Hepatocyte (in vitro differentiated cells): ENCODE measurements around the gene HIBADH.

Experiments used
- EZH2 ChIP-seq: fragments of 200-600 bp; sonication (generic); IDR thresholded peaks from 2 replicates; pipeline ENCODE4 v1.6.1; 2016; ENCODE audit warnings: antibody characterized with exemption, mild to moderate bottlenecking, borderline replicate concordance
- TF ChIP-seq, protein P1 (sequence below): fragments of 200-600 bp; sonication (generic); IDR thresholded peaks from 2 replicates; pipeline ENCODE4 v1.5.1; 2016; ENCODE audit warnings: antibody characterized with exemption, mild to moderate bottlenecking; ENCODE audit not compliant: poor library complexity

GRCh38 chr7:27688056-27688455, 25.4 kb upstream of the HIBADH start:
- TF ChIP-seq, protein P1, sequence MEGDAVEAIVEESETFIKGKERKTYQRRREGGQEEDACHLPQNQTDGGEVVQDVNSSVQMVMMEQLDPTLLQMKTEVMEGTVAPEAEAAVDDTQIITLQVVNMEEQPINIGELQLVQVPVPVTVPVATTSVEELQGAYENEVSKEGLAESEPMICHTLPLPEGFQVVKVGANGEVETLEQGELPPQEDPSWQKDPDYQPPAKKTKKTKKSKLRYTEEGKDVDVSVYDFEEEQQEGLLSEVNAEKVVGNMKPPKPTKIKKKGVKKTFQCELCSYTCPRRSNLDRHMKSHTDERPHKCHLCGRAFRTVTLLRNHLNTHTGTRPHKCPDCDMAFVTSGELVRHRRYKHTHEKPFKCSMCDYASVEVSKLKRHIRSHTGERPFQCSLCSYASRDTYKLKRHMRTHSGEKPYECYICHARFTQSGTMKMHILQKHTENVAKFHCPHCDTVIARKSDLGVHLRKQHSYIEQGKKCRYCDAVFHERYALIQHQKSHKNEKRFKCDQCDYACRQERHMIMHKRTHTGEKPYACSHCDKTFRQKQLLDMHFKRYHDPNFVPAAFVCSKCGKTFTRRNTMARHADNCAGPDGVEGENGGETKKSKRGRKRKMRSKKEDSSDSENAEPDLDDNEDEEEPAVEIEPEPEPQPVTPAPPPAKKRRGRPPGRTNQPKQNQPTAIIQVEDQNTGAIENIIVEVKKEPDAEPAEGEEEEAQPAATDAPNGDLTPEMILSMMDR: no peak
- no peak for TF ChIP-seq EZH2
